GM13977 (cell line): ENCODE data around the gene PDE2A.

Source experiments
- DNase-seq: peaks from one replicate; pipeline ENCODE4 v3.0.0; 2012; ENCODE audit warnings: low spot score
- in situ Hi-C: fragments of 300-500 bp; cut with MboI; formaldehyde crosslinking; loops from one replicate; pipeline ENCODE4 v1.12.0; 2022; ENCODE audit warnings: low sequenced_read_pairs, low pct_unique_long_range_greater_than_20kb, mixed read lengths, inconsistent platforms; ENCODE audit not compliant: unreplicated experiment
- TF ChIP-seq, protein P1 (sequence below): IDR thresholded peaks from 2 replicates; pipeline ENCODE4 v1.5.1; 2012; ENCODE audit warnings: mild to moderate bottlenecking, control low read depth; ENCODE audit not compliant: insufficient read depth; ENCODE audit errors: extremely low read depth, missing control alignments

PDE2A gene

DNA sequence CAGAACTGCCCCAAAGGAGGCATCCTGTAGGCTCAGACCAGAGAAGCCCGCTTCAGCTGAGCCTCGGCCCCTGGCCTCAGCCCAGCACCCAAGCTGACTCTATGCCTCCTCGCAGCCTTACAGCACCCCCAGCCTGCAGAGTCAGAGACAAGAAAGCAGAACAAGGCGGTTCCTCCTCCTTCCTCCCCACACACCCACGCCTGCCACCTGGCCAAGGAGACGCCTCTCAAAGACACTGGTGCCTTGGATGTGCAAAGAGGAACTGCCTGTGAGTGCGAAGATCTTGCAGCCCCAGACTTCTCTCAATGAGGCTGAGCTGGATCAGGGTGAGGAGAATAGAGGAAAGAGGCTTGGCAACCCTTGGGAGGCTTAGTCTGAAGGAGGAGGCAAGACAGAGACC is 60.2 kb downstream of the PDE2A start:
- TF ChIP-seq, protein P1, sequence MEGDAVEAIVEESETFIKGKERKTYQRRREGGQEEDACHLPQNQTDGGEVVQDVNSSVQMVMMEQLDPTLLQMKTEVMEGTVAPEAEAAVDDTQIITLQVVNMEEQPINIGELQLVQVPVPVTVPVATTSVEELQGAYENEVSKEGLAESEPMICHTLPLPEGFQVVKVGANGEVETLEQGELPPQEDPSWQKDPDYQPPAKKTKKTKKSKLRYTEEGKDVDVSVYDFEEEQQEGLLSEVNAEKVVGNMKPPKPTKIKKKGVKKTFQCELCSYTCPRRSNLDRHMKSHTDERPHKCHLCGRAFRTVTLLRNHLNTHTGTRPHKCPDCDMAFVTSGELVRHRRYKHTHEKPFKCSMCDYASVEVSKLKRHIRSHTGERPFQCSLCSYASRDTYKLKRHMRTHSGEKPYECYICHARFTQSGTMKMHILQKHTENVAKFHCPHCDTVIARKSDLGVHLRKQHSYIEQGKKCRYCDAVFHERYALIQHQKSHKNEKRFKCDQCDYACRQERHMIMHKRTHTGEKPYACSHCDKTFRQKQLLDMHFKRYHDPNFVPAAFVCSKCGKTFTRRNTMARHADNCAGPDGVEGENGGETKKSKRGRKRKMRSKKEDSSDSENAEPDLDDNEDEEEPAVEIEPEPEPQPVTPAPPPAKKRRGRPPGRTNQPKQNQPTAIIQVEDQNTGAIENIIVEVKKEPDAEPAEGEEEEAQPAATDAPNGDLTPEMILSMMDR = peak; percentile 28
- peak; percentile 78 for DNase-seq
- in situ Hi-C loops = no loop called here

DNA sequence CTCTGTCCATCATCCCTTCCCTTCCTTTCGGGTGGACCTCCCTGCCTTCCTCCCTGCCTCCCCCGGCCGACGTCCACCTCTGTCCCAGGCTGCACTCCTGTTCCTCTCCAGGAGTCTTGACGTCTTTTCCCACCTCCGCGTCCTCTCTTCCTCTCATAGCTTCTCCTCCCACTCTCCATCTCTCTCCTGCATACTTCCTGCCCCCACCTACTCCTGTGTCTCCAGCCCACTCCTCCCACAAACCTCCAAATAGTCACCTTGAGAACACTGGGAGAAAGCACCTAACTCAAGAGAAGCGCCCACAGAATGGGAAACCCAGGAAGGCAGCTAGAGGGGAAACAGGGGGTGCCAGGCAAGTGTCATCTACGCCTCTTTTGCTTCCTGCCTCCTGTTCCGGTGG is 60.8 kb downstream of the PDE2A start:
- TF ChIP-seq, protein P1 = no peak
- no peak for DNase-seq
- in situ Hi-C loops = no loop called here

GRCh38 chr11:72609476-72609875 is 64.7 kb downstream of the PDE2A start:
- TF ChIP-seq, protein P1 = no peak
- no peak for DNase-seq
- in situ Hi-C loops = no loop called here

- TF ChIP-seq, protein P1 = peak; percentile 57
- in situ Hi-C loops = no loop called here
- peak; percentile 56 for DNase-seq
These were observed 65.2 kb downstream of the PDE2A start for GRCh38 chr11:72609045-72609444.

GRCh38 chr11:72607496-72607895 is 66.7 kb downstream of the PDE2A start:
- DNase-seq = no peak
- in situ Hi-C loops = no loop called here
- TF ChIP-seq, protein P1 = no peak

DNA sequence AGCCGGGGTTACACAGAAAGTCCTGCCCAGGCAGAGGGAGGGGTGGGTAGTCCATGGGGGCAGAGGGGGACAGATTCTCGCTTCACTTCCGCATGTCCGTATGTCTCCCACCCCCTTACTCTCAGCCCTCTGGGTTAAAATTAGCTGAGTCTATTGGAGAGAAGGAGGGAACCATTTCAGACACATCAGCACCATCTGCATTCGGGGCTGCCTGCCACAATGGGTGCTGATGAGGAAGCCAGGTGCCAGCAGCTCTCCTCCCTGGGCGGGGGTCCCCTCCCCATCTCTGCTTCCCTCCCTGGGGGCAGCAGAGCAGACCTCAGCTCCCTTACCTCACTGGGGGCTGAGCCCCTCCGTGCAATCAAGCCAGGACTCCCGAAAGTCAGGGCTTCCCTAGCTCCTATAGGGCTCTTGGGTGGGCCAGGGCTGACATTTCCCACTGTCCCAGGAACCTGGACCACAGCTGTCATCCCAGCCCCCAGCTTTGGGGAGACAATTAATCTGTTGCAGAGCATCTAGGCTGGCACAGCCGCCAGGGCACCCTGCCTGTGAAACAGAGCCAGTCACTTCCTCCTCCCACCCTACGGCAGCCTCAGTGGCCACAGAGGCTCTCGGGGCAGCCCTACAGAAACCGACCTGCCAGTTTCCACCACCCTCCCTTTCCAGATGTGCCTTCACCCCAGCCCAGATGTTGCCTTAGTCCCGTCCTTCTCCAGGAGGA is 67.3 kb downstream of the PDE2A start:
- TF ChIP-seq, protein P1 = no peak
- DNase-seq = no peak
- in situ Hi-C loops = no loop called here
